ENCODE data around the gene KRTAP13-1. TPM values are rescaled to one million over a fixed set of nuclear protein-coding genes. Genes with fewer than 3 reads are reported as not detected.

The KRTAP13-1 gene
- not detected in 2 replicates for total RNA-seq (ENCODE audit: low replicate concordance)

GRCh38 chr21:30395731-30396130, at the start of gene KRTAP13-1:
Gene KRTAP13-1 (plus strand): TSS chr21:30396031. CDS start chr21:30396087, 56 bp downstream.
- TF ChIP-seq CTCF (IDR thresholded peaks at IDR 0.05; ENCODE audit: insufficient read depth, low read length): no peak
- H3K4me3 ChIP-seq (ENCODE audit: low read depth, low read length): no peak within 1 kb of the TSS
- no peak for DNase-seq (ENCODE audit: low read depth)

- DNase-seq (ENCODE audit: low read depth): no peak
- no peak for TF ChIP-seq CTCF (IDR thresholded peaks at IDR 0.05; ENCODE audit: insufficient read depth, low read length)
- H3K4me3 ChIP-seq (ENCODE audit: low read depth, low read length): no peak within 1 kb of the TSS
Observed at GRCh38 chr21:30348506-30348905, 47.3 kb upstream of the KRTAP13-1 start, which contains the start of gene KRTAP23-1. Gene KRTAP23-1 (minus strand): TSS chr21:30348606. CDS start chr21:30348606, 0 bp downstream.

GRCh38 chr21:30349572-30349971, 46.3 kb upstream of the KRTAP13-1 start:
- TF ChIP-seq CTCF (IDR thresholded peaks at IDR 0.05; ENCODE audit: insufficient read depth, low read length): no peak
- no peak overlapping the region for H3K4me3 ChIP-seq (ENCODE audit: low read depth, low read length)
- no peak for DNase-seq (ENCODE audit: low read depth)

- DNase-seq (ENCODE audit: low read depth): no peak
- no peak overlapping the region for H3K4me3 ChIP-seq (ENCODE audit: low read depth, low read length)
- TF ChIP-seq CTCF (IDR thresholded peaks at IDR 0.05; ENCODE audit: insufficient read depth, low read length): no peak
Observed at GRCh38 chr21:30351534-30351933, 44.3 kb upstream of the KRTAP13-1 start.

GRCh38 chr21:30354308-30355005, 41.4 kb upstream of the KRTAP13-1 start:
- no peak overlapping the region for H3K4me3 ChIP-seq (ENCODE audit: low read depth, low read length)
- TF ChIP-seq CTCF (IDR thresholded peaks at IDR 0.05; ENCODE audit: insufficient read depth, low read length): no peak
- no peak for DNase-seq (ENCODE audit: low read depth)

GRCh38 chr21:30355906-30356305, 39.9 kb upstream of the KRTAP13-1 start:
- H3K4me3 ChIP-seq (ENCODE audit: low read depth, low read length): no peak overlapping the region
- no peak for DNase-seq (ENCODE audit: low read depth)
- no peak for TF ChIP-seq CTCF (IDR thresholded peaks at IDR 0.05; ENCODE audit: insufficient read depth, low read length)
